Peyer's patch (tissue), 4 donors: ENCODE measurements around the gene TRABD. TPM values are rescaled to one million over a fixed set of nuclear protein-coding genes. Genes with fewer than 3 reads are reported as not detected.

Experiments used
- DNase-seq, 3 donors: peaks; one replicate each; pipeline ENCODE4 v3.0.0-alpha.2; 2017 to 2019
- H3K27ac ChIP-seq, 4 donors: fragments of 200-600 bp; sonication (generic); one replicate each; pipeline ENCODE4 v1.5.1; 2016 to 2019
- H3K27me3 ChIP-seq, 2 donors: fragments of 200-600 bp; sonication (generic); one replicate each; pipeline ENCODE4 v1.5.1; 2019
- H3K36me3 ChIP-seq, 3 donors: fragments of 200-600 bp; sonication (generic); one replicate each; pipeline ENCODE4 v1.5.1; 2016 to 2019
- H3K4me1 ChIP-seq, 4 donors: fragments of 200-600 bp; sonication (generic); one replicate each; pipeline ENCODE4 v1.5.1; 2016 to 2019
- H3K4me3 ChIP-seq, 4 donors: fragments of 200-600 bp; sonication (generic); 1 replicate in 3 of 4; 2 replicates in 1 of 4; pipeline ENCODE4 v1.5.1; 2016 to 2019; ENCODE audit warnings: mild to moderate bottlenecking in 1 of 4
- H3K9me3 ChIP-seq, 4 donors: fragments of 200-600 bp; sonication (generic); one replicate each; pipeline ENCODE4 v1.5.1; 2016 to 2019; ENCODE audit warnings: mild to moderate bottlenecking in 1 of 4
- POLR2A ChIP-seq, 2 donors: fragments of 450-650 bp; IDR thresholded peaks; one replicate each; pipeline ENCODE4 v1.5.1; 2017; ENCODE audit warnings: antibody characterized with exemption in 2 of 2, mild to moderate bottlenecking in 2 of 2, moderate library complexity in 2 of 2
- total RNA-seq, 4 donors: library from RNA; depleted of rRNA; stranded (reverse); fragments of >200 nt; gene quantifications; one replicate each; pipeline ENCODE4 v1.1.0, GENCODE V29; 2016
- TF ChIP-seq, protein P1 (sequence below), 6 experiments: fragments of 450-650 bp in 4 of 6; fragments of 200-600 bp in 2 of 6; sonication (generic) in 1 of 6; IDR thresholded peaks; one replicate each; pipeline ENCODE4 v1.5.1; 2017 to 2019; ENCODE audit warnings: antibody characterized with exemption in 6 of 6, mild to moderate bottlenecking in 3 of 6, moderate library complexity in 1 of 6

TRABD gene
- total RNA-seq, 4 donors from 2014 or later, result 44.0 to 111 (median 86.3) TPM

- TF ChIP-seq, protein P1, sequence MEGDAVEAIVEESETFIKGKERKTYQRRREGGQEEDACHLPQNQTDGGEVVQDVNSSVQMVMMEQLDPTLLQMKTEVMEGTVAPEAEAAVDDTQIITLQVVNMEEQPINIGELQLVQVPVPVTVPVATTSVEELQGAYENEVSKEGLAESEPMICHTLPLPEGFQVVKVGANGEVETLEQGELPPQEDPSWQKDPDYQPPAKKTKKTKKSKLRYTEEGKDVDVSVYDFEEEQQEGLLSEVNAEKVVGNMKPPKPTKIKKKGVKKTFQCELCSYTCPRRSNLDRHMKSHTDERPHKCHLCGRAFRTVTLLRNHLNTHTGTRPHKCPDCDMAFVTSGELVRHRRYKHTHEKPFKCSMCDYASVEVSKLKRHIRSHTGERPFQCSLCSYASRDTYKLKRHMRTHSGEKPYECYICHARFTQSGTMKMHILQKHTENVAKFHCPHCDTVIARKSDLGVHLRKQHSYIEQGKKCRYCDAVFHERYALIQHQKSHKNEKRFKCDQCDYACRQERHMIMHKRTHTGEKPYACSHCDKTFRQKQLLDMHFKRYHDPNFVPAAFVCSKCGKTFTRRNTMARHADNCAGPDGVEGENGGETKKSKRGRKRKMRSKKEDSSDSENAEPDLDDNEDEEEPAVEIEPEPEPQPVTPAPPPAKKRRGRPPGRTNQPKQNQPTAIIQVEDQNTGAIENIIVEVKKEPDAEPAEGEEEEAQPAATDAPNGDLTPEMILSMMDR (IDR thresholded peaks at IDR 0.05), result no peak
- peaks cover 0 to 42% (median 0%) of the 10 kb centered on the region in 3 donors for H3K36me3 ChIP-seq
- H3K27ac ChIP-seq, result no peak overlapping the region
- no peaks in the 10 kb centered on the region for H3K27me3 ChIP-seq
- no peak for DNase-seq
- no peaks in the 10 kb centered on the region for H3K9me3 ChIP-seq
- no peak overlapping the region for H3K4me3 ChIP-seq
- H3K4me1 ChIP-seq, result peaks cover 0 to 23% (median 4%) of the 10 kb centered on the region in 4 donors
Measured at GRCh38 chr22:50205781-50206569, 20.3 kb downstream of the TRABD start.

DNA sequence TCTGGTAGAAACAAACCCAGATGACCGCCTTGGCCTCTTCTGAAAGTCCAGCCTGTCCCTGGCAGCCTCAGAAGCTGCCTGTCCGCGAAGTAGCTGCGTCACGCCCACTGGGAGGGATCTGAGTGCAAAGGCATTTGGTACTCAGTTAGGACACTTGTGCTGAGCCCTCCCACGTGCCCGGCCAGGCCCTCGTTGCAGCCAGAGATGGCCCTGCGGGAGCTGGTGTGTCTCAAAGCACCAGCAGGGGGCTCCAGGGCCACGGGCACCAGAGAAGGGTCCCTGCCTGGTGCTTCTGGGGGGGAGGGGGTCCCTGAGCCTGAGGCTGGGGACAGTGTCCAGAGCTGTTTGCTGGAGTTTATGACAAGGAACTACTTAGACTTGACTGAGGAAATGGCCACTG, 20.9 kb downstream of the TRABD start:
- H3K27me3 ChIP-seq, result no peaks in the 10 kb centered on the region

DNA sequence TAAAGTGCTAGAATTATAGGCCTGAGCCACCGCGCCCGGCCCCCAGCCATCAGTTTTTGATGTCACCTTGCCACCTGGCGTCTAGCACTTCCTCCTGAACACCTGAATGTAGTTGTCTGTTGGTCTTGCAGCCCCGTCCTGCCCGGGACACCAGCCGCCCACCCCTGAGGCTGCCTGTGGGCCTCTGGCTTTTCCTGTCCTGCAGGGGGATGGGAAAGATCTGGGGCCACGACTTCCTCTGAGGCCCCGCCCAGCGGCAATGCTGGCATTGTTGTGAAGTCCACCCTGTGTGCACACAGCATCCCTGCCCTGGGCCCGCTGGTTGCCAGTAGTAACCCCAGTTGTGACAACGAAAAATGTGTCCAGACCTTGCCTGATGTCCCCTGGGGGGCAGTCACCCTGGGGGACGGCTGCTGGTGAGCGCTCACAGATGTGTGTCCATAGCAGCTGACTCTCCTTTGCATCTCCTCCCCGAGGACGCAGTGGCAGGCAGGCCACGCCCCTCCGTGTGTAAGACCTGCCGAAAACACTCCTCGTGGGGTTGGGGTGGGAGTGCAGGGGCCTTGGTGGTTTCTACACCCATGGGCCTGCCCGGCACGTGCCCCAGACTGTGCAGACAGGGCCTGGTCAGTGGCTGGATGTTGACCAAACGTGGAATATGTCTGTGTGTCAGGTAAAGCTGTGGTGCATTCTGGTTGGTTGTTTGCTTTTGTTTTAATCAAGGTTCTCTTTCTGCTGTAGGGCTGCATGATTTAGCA, 21.8 kb downstream of the TRABD start:
- Histone ChIP-seq H3K27ac (peak overlapping the region in 1 of 4 donors; percentile 19), H3K27me3 (no peaks in the 10 kb centered on the region), H3K36me3 (peaks cover 0 to 54% (median 0%) of the 10 kb centered on the region in 3 donors), H3K4me1 (peaks cover 0 to 10% (median under 1%) of the 10 kb centered on the region in 4 donors), H3K4me3 (no peak overlapping the region), H3K9me3 (no peaks in the 10 kb centered on the region)
- DNase-seq, result no peak
- TF ChIP-seq POLR2A (IDR thresholded peaks at IDR 0.05), result no peak
- TF ChIP-seq, protein P1 (IDR thresholded peaks at IDR 0.05), result no peak

More for the DNA sequence above, 20.9 kb downstream of the TRABD start:
- H3K9me3 ChIP-seq, result no peaks in the 10 kb centered on the region
- TF ChIP-seq, protein P1 (IDR thresholded peaks at IDR 0.05), result peak in 5 of 6 experiments; percentile 1 to 20 (median 15)
- TF ChIP-seq POLR2A (IDR thresholded peaks at IDR 0.05), result no peak
- peaks cover 0 to 46% (median 0%) of the 10 kb centered on the region in 3 donors for H3K36me3 ChIP-seq
- DNase-seq, result no peak
- H3K27ac ChIP-seq, result no peak overlapping the region
- H3K4me3 ChIP-seq, result no peak overlapping the region
- H3K4me1 ChIP-seq, result peaks cover 0 to 19% (median 4%) of the 10 kb centered on the region in 4 donors

- TF ChIP-seq POLR2A (IDR thresholded peaks at IDR 0.05), result no peak
- TF ChIP-seq, protein P1 (IDR thresholded peaks at IDR 0.05), result no peak
- Histone ChIP-seq H3K27ac (no peak overlapping the region), H3K4me3 (no peak overlapping the region), H3K36me3 (peaks cover 0 to 62% (median 0%) of the 10 kb centered on the region in 3 donors), H3K9me3 (no peaks in the 10 kb centered on the region), H3K27me3 (no peaks in the 10 kb centered on the region), H3K4me1 (peaks cover 0 to 10% (median 0%) of the 10 kb centered on the region in 4 donors)
- no peak for DNase-seq
Measured at GRCh38 chr22:50208430-50208938, 22.8 kb downstream of the TRABD start.

GRCh38 chr22:50208939-50209892, 23.5 kb downstream of the TRABD start:
- Histone ChIP-seq H3K36me3 (peaks cover 0 to 70% (median 0%) of the 10 kb centered on the region in 3 donors), H3K4me3 (no peak overlapping the region), H3K27me3 (no peaks in the 10 kb centered on the region), H3K4me1 (peaks cover 0 to 10% (median 0%) of the 10 kb centered on the region in 4 donors), H3K27ac (no peak overlapping the region), H3K9me3 (no peaks in the 10 kb centered on the region)
- TF ChIP-seq, protein P1 (IDR thresholded peaks at IDR 0.05), result no peak
- TF ChIP-seq POLR2A (IDR thresholded peaks at IDR 0.05), result no peak
- DNase-seq, result no peak
